Measurements from ENCODE around the gene XXYLT1. TPM values are rescaled to one million over a fixed set of nuclear protein-coding genes. Genes with fewer than 3 reads are reported as not detected.
A peak's percentile ranks its signal among the peaks of the same experiment; 100 is the strongest.

Gene XXYLT1
- polyA plus RNA-seq, 2 of the 4 experiments (the other 2 are of a cell fraction), result 11.9 to 12.0 TPM

DNA sequence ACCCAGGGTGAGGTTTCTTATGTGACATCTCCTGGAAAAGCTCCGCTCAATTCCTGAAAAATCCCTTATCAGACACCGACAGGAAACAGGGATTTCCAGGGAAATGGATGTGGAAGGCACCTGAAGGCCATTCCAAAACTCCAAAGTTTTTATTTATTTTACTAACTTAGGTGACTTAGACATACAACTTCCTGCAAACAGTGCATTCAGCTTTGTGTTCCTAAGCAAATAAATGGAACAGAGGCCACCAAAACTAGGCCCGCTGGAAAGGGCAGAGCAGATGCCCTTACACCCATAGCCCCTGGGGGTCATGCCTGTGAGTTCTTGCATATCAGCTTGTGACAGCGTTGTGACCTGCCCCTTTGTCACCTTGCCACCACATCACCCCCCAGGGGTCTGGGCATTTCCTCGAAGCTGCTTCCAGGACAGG, 239.4 kb downstream of the XXYLT1 start:
- CTCF ChIA-PET, result interaction anchor here (1.3 kb wide), 1 partner anchor 28 kb away, joined by 3 read pairs; no protein-coding TSS in a partner anchor
- H3K4me2 ChIP-seq, result no peak overlapping the region; the same call in 2 of the 3 replicates
- H3K4me1 ChIP-seq, result peaks cover 26% of the 10 kb centered on the region

GRCh38 chr3:195030791-195031321, 240.1 kb downstream of the XXYLT1 start:
- Histone ChIP-seq H3K9me3 (no peaks in the 10 kb centered on the region), H3K4me3 (no peak overlapping the region), H3K27ac (peak overlapping the region in 1 of 2 experiments; percentile 72; a peak in 4 of 6 replicates), H3K4me1 (peaks cover 26% of the 10 kb centered on the region), H3K4me2 (peak overlapping the region; percentile 32; the same call in 2 of the 3 replicates)
- ChIA-PET CTCF (interaction anchor here (1.3 kb wide), 1 partner anchor 28 kb away, joined by 3 read pairs; no protein-coding TSS in a partner anchor), POLR2A (no interaction called here)
- WGBS (ENCODE audit: missing lambda C conversion rate), result 39% methylated on average over 10 of the region's 13 CpGs
- FAIRE-seq, result no peak
- peak in 1 of 2 experiments; percentile 42; a peak in 2 of 6 replicates for ATAC-seq
- peak; percentile 14 for DNase-seq (ENCODE audit: low read depth in 1 of 2, low spot score in 1 of 2)
- TF ChIP-seq E2F6 (IDR thresholded peaks at IDR 0.05; ENCODE audit: borderline replicate concordance, low read depth), result no peak
- TF ChIP-seq, protein P1, sequence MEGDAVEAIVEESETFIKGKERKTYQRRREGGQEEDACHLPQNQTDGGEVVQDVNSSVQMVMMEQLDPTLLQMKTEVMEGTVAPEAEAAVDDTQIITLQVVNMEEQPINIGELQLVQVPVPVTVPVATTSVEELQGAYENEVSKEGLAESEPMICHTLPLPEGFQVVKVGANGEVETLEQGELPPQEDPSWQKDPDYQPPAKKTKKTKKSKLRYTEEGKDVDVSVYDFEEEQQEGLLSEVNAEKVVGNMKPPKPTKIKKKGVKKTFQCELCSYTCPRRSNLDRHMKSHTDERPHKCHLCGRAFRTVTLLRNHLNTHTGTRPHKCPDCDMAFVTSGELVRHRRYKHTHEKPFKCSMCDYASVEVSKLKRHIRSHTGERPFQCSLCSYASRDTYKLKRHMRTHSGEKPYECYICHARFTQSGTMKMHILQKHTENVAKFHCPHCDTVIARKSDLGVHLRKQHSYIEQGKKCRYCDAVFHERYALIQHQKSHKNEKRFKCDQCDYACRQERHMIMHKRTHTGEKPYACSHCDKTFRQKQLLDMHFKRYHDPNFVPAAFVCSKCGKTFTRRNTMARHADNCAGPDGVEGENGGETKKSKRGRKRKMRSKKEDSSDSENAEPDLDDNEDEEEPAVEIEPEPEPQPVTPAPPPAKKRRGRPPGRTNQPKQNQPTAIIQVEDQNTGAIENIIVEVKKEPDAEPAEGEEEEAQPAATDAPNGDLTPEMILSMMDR (IDR thresholded peaks at IDR 0.05), result no peak
- no peak for TF ChIP-seq CBX2 (IDR thresholded peaks at IDR 0.05; ENCODE audit: borderline replicate concordance, low read depth)
- TF ChIP-seq BCL3 (IDR thresholded peaks at IDR 0.05), result no peak
- no peak for TF ChIP-seq KDM5A (IDR thresholded peaks at IDR 0.05)
- TF ChIP-seq NFE2L2 (conservative IDR thresholded peaks at IDR 0.05; ENCODE audit: low read length), result no peak

More for the DNA sequence above, 239.4 kb downstream of the XXYLT1 start:
- POLR2A ChIA-PET, result no interaction called here
- TF ChIP-seq CBX8 (IDR thresholded peaks at IDR 0.05) (no peak), ZC3H11A (IDR thresholded peaks at IDR 0.05) (no peak), PBX3 (IDR thresholded peaks at IDR 0.05) (no peak), POLR2AphosphoS2 (conservative IDR thresholded peaks at IDR 0.05; ENCODE audit: low read length) (no peak), ZFP36 (IDR thresholded peaks at IDR 0.05; ENCODE audit: borderline replicate concordance, partially characterized antibody) (no peak), CHD2 (IDR thresholded peaks at IDR 0.05; ENCODE audit: low read length, partially characterized antibody) (no peak), NPAS2 (CRISPR knock-in tag; IDR thresholded peaks at IDR 0.05; ENCODE audit: borderline replicate concordance) (no peak), JUN (IDR thresholded peaks at IDR 0.05) (no peak), HOXA7 (CRISPR knock-in tag; IDR thresholded peaks at IDR 0.05) (no peak), RAD21 (conservative IDR thresholded peaks at IDR 0.05 in 1 of 2, IDR thresholded peaks at IDR 0.05 in 1 of 2) (no peak), RNF2 (IDR thresholded peaks at IDR 0.05; ENCODE audit: borderline replicate concordance, low read depth) (no peak), CBX2 (IDR thresholded peaks at IDR 0.05; ENCODE audit: borderline replicate concordance, low read depth) (no peak), EP300 (IDR thresholded peaks at IDR 0.05) (no peak)
- WGBS (ENCODE audit: missing lambda C conversion rate), result 95% methylated on average over 2 of the region's 5 CpGs
- no peaks in the 10 kb centered on the region for H3K9me3 ChIP-seq
- peak overlapping the region in 1 of 2 experiments; percentile 72; a peak in 3 of 6 replicates for H3K27ac ChIP-seq
- no peak for ATAC-seq
- no peak overlapping the region for H3K4me3 ChIP-seq
- no peak for FAIRE-seq
- no peak for DNase-seq (ENCODE audit: low read depth in 1 of 2, low spot score in 1 of 2)

Measured in A549 (cell line).